Globus pallidus (tissue), 1 donor: ENCODE measurements around the gene RASSF4.

Experiments
- DNase-seq: peaks from one replicate; pipeline ENCODE4 v3.0.0-alpha.2; 2015; ENCODE audit warnings: low spot score

RASSF4 gene

DNA sequence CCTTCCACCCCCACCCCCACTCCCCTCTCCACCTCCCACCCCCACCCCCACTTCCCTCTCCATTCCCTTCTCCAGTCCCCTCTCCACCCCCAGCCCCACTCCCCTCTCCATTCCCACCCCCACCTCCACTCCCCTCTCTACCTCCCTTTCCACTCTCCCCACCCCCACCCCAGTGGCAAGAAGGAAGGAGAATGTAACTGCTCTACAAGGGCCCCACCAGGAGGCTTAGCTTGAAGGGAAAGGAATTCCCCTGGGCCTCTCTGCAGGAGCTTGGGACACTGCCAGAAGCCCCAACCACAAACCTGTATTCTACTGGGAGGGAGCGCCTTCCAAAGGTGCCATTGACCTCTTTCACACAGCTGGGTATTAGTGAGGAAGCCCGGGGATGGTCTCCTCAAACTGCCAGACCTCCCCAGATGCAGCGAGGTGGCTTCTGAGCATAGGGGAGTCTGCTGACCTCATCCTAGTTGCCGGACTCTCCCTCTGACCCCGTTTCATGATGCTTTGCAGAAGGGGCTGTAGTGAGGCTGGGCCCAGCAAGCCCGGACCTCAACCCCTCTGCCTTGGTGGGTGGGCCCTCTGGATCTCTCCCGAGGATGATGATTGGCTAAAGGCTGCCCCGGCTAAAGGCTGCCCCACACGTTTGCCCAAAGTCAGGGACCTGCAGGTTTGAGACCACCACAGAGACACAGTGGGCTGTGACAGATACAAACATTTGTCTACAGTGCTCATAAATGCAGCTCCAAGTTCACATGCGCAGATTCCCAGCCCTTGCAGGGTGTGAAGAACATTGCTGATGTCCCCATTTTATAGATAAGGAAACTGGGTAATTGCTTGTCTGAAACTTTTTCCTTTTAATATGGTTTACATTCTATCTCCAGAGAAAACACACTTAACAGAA lies 16.1 kb downstream of the RASSF4 start:
- no peak for DNase-seq

DNA sequence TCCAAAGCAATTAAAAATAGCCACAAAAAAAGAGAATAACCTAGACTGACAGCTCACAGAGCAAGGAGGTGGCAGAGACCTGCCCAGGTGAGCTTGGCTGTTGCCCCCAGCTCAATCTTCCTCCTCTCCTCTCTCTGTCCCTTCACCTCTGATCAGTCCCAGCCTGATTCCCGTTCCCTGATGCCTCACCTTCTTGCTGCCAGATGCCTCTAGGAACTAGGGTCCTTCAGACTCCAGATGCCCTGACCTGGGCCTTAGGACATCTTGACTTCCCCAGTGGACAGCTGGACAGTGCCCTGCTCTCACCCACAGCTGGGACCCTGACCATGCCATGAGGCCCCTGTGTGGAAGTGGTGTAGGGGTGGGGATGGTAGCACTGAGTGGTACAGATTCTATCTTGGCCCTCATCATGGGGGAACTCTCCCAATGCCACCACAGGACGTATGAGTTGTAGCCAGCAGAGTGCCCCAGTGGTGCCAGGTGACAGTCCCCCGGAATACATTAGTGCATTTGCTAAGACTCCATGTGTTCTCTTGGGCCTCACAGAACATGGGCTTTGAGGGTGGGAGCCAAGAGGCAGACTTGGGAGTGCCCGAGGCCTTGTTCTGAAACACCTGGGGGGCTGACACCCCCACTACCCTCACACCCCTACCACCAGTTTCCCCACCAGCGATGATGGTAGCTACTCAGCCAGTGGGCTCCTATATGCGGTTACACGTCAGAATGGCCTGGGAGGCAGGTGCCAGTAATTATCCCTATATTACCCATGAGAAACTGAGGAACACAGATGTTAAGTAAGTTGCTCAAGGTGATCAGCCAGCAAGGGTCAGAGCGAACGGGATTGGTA lies 17.0 kb downstream of the RASSF4 start:
- no peak for DNase-seq

DNA sequence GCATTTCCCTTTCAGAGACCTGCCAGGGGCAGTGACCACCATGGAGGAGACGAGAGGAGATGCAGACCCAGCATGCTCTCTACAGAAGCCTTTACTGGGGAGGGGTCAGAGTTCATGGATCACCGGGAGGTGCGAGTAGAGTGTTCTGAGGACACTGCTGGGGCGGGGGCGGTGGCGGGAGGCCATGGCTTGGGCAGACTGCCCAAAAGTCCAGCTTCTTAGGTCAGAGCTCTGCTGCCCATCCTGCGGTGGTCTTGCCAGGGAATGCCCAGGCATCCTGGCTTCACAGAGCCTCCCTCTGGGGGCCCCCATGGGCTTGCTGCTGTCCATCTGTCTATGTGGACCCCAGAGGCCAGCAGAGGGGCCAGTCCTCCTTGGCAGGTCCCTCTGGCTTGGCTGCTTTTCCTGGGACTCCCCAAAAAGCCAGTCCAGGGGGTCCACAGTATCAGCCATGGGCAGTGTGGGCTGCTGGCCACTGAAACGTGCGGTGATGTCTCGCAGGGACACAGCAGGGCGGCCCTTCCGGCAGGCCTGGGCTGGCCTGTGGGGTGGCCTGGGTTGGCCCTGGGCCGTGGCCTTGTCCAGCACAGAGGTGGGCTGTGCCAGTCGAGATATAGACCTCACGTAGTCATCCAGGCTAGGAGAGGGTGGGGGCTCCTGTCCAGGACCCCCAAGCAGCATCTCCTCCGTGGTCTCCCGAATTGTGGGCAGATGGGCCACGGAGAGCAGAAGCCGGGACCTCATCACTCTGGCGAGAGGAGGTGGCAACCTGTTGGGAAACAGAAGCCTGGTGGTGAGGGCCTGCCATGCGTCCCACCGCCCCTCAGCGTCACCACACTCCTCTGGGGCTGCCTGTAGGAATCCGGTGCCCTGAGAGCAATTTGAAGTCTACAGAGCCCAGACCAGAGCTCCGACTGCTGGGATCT lies 17.9 kb downstream of the RASSF4 start:
- no peak for DNase-seq

DNA sequence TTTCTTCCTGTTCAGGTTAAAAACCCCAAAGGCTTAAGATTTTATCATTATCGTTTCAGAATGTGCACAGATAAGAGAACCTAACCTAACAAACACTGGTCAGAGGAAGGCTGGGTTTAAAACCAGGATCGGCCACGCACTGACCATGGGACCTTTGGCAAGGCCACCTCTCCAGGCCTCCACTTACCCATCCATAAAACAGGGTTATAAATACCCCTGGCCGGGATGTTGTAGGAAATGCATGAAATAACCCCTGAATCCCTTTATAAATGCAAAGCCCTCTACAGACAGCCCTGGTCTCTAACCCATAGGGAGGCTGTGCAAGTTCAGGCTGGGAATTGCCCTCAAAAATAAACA lies 18.6 kb downstream of the RASSF4 start:
- DNase-seq, result no peak

DNA sequence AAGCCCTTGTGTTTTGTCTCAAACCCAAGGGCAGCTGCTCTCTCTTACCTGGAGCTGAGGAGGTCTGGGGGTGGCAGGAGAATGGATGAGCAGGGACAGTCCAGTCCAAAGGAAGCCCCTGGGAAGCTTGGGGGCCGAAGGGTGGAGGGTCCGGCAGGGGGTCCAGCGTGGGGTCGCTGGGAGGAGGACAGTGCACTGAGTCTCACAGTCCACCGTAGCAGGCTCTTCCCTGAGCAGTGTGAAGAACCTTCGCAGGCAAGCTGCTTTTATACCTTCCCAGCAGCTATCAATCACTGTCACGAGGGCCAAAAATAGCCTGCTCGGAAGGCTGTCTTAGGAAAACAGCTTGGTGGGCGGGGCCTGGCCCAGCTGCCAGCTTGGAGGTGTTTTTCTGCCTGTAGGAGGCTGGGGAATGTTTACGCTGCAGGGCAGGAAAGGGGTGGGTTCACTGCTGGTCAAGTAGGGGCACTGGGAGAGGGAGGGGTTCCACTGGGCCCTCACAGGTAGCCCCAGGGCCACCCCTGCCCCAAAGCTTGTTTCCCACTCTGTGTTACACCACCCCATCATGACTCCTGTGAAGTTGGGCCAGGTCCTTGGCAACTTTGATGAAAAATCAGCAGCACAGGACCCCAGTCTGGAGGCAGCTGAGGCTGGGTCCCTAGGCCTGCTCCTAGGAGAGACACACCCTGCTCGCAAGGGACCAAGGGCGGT lies 19.1 kb downstream of the RASSF4 start, which contains the start of gene DEPP1:
Gene DEPP1 (minus strand): TSS at position 240 of the 711 bp plus-strand sequence. CDS start 779 bp downstream, outside the sequence.
- peak; percentile 64 for DNase-seq

DNA sequence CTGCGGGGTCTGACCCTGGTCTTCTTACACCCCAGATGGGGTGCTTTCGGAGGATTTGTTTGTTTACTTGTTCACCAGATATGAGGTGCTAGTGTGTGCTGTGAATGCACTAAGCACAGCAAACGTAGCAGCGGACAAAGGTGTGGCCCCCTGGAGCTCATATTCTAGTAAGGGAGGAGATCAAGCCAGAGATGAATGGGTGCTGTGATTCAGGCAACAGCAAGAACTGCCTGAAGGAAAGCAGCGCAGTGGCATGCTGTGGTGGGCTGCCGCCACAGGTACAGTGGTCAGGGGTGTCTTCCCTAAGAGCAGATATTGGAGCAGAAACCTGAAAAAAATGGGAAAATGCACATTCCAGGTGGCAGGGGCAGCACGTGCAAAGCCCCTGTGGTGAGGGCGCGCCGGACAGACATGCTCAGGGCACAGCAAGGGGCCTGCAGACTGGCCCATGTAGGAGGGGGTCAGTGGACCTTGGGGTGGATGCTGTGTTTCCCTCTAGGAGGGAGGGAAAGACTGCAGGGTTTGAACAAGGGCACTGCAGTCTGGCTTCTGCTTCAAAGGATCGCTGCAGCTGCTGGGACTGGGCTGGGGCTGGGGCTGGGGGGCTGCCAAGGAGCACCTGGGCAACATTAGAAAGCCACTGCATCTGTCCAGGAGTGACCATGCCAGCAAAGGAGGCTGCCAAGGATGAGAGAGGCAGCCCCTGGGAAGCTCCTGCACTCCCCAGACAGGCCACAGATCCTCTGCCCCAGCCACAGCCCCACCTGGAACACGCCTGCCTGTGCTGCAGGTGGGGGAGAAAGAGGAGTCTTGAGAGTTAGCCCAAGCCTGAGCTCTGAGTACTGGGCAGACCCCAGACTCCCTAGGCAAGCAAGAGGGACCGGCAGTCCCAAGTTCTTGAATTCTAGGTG lies 19.9 kb downstream of the RASSF4 start:
- DNase-seq, result no peak

DNA sequence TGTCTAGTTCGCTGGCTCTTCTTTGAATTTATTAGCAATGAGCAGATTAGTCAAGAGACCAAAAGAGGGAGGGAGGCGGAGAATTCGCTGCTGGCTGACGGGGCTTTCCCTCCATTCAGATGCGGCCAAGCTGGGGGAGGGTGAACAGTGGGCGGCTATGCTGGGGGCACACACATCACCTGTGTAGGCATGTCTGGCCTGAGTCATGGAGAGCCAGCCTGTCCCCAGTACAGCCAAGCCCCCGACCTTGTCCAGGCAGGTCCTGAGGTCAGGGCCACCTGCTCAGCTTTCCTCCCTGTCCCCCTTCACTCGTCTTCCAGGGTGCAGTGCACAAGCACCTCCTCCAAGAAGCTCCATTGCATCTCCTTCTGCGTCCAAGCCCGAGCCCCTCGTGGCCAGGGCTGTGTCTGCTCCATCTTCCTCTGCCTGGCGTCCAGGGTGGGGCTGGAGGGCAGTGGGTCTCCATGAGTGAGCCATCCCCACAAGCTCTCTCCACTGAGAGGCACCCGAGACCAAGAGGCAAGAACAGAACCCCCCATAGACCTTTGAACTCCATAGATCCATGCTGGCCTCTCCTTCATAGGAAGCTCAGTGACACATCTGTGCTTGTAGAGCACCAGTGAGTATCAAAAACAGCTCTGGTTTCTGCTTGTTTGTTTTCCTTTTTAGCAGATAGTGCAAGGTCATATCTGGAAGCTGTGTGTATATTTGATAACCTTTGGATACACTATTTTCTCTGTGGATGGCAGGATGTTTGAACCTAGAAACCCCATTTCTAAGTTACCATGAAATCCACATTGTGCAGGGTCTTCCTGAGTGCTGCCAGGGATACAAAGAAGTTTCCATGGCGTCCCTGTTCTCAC lies 20.9 kb downstream of the RASSF4 start:
- DNase-seq, result no peak

DNA sequence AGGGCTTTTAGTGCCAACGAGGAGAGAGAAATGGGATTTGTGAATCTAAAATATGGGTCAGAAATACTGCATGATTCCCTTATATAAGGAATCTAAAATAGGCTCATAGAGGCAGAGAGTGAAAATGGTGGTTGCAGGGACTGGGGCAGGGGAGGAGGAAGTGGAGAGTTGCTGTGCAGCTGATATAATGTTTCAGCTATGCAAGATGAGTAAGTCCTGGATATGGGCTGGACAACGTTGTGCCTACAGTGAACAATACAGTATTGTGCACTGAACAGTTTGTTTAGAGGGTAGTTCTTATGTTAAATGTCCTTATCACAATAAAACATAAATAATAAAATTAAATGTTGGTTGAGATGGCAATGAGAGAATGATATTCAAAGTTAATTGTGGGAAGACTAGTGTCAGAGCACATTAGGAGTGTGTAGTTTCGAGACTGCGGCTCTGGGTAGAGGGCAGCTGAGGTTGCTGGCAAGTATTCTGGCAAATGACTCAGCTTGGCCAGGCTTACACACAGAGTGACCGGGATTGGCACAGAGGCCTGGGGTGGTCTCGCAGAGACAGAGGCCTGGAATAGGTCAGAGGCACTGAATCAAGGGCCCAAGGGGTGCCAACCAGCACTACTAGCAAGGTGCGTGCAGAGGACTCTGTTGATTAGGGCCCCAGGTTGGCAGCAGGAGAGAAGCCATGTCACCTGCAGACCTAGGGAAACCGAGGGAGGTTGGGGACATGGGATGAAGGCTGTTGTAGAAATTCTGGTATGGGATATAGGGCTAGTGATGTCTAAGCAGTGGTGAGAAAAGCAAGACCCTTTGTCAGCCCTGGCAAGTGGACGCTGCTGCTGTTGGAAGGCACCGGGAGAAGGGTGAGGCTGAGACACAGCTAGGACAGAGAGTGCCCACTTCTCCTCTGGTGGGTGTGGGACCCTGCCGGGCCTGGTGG lies 21.8 kb downstream of the RASSF4 start:
- DNase-seq, result no peak

DNA sequence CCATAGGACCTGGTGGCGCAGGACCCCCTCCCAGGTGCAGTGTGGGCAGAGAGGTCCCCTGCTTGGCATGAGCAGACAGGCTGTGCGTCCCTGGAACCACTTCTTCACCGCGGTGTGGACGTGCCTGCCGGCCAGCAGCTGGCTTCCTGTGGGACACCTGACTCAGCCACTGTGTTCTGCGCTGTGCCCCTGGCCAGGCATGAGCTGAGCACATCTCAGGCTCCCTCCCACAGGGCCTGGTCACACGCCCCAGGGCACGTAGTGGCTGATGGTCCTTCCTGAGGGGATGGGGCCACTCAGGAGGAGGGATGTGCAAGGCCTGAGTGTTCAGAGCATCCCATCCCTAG lies 22.5 kb downstream of the RASSF4 start:
- DNase-seq, result no peak

DNA sequence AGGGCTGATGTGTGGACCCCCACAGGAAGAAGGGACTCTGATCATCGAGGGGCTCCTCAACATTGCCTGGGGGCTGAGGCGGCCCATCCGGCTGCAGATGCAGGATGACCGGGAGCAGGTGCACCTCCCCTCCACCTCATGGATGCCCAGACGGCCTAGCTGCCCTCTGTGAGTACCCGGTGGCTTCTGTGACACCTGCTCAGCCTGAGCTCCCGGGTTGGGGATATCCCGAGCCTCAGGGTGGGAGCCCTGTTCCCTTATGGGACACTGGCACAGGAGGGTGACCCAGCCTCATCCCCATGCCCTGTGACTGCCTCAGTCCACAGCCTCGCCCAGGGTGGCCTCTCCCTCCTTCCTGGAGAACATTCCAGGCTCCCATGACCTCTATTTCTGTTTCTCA lies 22.9 kb downstream of the RASSF4 start:
- DNase-seq, result no peak

DNA sequence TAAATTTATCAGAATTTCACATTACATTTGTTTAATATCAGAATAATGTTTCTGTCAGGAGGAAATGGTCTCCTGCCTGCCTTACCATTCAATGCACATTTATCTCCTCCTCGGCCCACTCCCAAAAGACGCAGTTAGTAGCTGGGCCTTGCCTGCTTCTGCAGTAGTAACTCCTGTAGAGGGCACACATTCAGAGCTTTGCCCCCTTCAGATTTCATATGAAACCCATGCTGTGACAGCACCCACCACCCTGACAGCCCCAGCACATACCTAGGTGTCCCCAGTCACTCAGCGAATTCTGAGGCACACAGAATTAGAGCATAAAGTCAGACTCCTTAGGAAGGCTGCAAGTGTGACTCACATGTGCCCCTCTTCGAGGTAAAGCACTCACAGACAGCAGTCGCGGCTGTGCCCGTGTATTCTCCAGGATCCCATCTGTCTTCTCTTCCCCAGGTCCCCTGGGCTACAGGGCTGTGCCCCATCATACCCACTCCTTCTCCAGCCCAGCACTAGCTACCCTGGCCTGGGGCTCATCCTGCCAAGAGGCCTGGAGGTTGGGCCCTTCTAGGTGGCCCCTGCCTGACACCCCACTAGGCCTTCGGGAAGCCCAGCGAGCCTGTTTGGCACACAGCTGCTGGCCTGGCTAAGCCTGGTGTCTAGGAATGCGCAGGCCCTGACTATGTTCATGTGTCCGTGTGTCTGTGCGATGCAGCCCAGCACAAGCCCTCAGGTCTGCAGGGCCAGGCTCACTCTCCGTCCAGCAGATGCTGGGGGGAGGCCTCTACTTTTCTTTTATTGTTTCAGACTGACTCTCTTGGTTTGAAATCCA lies 23.7 kb downstream of the RASSF4 start:
- DNase-seq, result no peak

DNA sequence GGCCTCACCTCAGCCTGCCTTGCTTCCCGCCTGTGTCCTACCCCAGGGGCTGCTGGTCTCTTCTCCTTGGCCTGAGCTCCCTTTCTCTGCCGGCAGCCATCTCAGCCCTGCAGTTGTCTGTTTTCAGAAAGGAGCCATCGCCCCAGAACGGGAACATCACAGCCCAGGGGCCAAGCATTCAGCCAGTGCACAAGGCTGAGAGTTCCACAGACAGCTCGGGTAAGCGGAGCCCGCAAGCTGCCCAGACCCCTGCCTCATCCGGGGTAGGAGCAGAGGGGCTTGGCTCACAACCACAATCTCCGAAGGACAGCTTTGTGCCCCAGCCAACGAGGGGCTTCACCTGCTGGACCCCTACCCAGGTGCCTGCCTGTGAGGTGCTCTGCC lies 24.3 kb downstream of the RASSF4 start:
- no peak for DNase-seq

DNA sequence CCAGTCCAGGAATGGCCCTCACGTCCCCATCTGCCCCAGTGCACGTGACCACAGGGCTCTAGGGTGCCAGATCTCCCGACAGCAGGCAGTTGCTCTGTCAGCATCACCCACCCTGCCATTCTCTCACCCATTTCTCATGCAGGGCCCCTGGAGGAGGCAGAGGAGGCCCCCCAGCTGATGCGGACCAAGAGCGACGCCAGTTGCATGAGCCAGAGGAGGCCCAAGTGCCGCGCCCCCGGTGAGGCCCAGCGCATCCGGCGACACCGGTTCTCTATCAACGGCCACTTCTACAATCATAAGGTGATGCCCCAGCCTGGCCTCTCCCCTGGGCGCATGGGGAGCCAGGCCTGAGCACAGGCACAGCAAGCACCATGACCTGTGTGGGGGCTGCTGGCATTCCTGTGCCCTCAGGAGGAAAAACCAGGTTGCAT lies 25.1 kb downstream of the RASSF4 start:
- no peak for DNase-seq

DNA sequence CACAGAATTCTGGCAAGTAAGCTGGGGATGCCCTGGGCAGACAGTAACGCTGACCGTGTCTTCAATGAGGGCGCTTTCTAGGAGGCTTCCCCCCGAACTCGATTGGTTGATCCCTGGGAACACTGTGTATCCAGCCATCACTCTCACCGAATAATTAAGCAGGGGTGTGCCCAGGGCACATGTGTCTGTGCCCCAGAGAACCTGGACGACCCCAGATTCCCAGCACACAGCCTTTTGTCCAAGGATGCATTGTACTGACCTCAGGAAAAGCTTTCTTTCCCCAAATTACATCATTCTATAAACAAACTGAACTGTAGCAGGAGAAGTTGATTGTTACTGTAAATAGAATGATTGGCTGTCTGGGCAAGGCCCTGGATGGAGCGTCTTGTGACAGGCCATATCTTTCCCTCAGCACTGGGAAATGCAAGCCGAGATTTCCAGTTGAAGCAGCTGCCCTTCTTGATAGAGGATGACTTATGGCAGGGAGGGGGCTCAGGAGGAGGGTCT lies 25.6 kb downstream of the RASSF4 start:
- no peak for DNase-seq

DNA sequence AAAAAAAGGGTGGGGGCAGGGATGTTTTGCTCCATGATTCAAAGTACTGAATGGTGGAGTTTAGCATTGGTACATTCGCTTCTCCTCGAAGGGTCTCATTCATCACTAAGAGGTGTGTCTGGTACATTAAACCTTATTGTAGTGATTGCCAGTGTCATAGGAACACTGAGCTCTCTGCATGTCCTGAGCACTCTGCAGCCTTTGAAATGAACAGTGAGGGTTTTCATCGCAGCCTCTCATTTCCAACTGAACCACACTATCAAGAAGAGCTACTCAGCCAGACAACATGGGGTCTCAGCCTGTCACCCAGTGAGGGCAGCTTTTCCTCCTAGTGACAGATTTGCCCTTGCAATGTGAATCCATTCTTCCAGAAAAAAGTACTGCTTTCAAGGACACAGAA lies 26.6 kb downstream of the RASSF4 start:
- DNase-seq, result no peak

DNA sequence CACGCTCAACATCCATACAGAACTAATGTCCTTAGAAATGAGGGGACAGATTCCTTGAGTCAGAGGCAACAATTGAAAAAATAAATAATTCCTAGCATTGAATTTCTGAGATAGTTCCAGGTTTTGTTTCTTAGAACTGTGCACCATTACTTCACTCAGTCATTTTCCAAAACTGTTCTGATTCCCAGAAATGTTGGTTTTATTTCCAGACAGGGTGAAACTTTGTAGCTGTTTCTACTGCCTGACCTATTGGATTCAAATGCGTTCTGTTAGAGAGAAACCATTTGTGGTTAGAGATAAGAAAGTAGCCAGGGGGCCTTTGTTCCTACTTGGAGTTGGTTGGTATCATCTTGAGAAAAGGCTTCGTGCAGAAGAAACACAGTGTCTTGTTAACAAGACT lies 27.1 kb downstream of the RASSF4 start:
- no peak for DNase-seq

DNA sequence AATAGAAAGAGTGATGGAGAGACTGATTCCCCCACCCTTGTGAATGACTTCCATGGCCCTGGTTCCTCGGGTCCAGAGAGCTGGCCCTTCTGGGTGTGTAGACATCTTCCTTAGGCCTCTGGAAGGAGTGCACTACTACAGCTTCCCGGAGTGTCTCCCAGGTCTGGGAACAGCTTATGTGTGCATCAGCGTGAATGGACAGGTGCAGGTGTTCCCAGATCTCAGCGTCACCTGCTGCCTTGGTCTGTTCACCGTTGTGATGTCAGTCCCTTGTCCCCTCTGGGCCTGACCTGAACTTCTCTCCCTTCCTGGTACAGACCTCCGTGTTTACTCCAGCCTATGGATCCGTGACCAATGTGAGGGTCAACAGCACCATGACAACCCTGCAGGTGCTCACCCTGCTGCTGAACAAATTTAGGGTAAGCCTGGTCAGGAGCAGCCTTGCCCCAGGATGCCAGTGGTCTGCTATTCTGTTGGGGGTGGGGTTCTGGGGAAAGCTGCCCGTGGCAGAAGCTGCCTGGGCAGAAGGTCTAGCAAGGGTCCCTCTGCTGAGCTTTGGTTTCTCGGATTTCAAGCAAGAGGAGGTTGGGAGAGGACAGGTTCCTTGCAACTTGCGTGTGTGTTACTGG lies 29.5 kb downstream of the RASSF4 start:
- no peak for DNase-seq
